Trophoblast cell (in vitro differentiated cells and primary cell): ENCODE measurements around the gene MYO10.

Experiments
- DNase-seq, 2 donors: peaks; one replicate each; pipeline ENCODE4 v3.0.0-alpha.2; 2016
- H2AFZ ChIP-seq: 2 replicates; pipeline ENCODE4 v1.6.1; 2013; ENCODE audit warnings: low read length, moderate library complexity, mild to moderate bottlenecking; ENCODE audit not compliant: insufficient read depth, poor library complexity
- H2AK5ac ChIP-seq: 2 replicates; pipeline ENCODE4 v1.6.1; 2013; ENCODE audit warnings: mild to moderate bottlenecking, low read length
- H2BK120ac ChIP-seq: 2 replicates; pipeline ENCODE4 v1.6.1; 2013; ENCODE audit warnings: low read length, mild to moderate bottlenecking, moderate library complexity; ENCODE audit not compliant: insufficient read depth, poor library complexity
- H2BK12ac ChIP-seq: 2 replicates; pipeline ENCODE4 v1.6.1; 2013; ENCODE audit warnings: mild to moderate bottlenecking, low read length, moderate library complexity
- H2BK5ac ChIP-seq: 2 replicates; pipeline ENCODE4 v1.6.1; 2013; ENCODE audit warnings: low read length, low read depth, moderate library complexity, mild to moderate bottlenecking; ENCODE audit not compliant: poor library complexity
- H3K14ac ChIP-seq: 2 replicates; pipeline ENCODE4 v1.6.1; 2013; ENCODE audit warnings: mild to moderate bottlenecking, low read length
- H3K18ac ChIP-seq: 2 replicates; pipeline ENCODE4 v1.6.1; 2013; ENCODE audit warnings: mild to moderate bottlenecking, low read length
- H3K23ac ChIP-seq: 2 replicates; pipeline ENCODE4 v1.6.1; 2013; ENCODE audit warnings: low read length
- H3K27ac ChIP-seq: 2 replicates; pipeline ENCODE4 v1.5.1; 2013; ENCODE audit warnings: low read depth, mild to moderate bottlenecking, inconsistent platforms, low read length, moderate library complexity
- H3K27me3 ChIP-seq: 2 replicates; pipeline ENCODE4 v1.6.1; 2013; ENCODE audit warnings: inconsistent platforms, mild to moderate bottlenecking, low read length, moderate library complexity; ENCODE audit not compliant: insufficient read depth
- H3K36me3 ChIP-seq, 2 experiments: 1 replicate in 1 of 2; 2 replicates in 1 of 2; pipeline ENCODE4 v1.6.1; 2013; ENCODE audit warnings: low read length in 2 of 2, mild to moderate bottlenecking in 2 of 2, moderate library complexity in 1 of 2; ENCODE audit not compliant: insufficient read depth in 2 of 2, control insufficient read depth in 1 of 2
- H3K4ac ChIP-seq: 2 replicates; pipeline ENCODE4 v1.6.1; 2013; ENCODE audit warnings: low read depth, mild to moderate bottlenecking, low read length, moderate library complexity
- H3K4me1 ChIP-seq, 2 experiments: 1 replicate in 1 of 2; 2 replicates in 1 of 2; pipeline ENCODE4 v1.6.1; 2013; ENCODE audit warnings: low read length in 2 of 2, mild to moderate bottlenecking in 2 of 2, moderate library complexity in 1 of 2; ENCODE audit not compliant: insufficient read depth in 2 of 2, control insufficient read depth in 1 of 2
- H3K4me2 ChIP-seq: 2 replicates; pipeline ENCODE4 v1.6.1; 2013; ENCODE audit warnings: inconsistent platforms, mild to moderate bottlenecking, low read length, moderate library complexity
- H3K4me3 ChIP-seq: 2 replicates; pipeline ENCODE4 v1.5.1; 2013; ENCODE audit warnings: mild to moderate bottlenecking, low read depth, low read length, inconsistent platforms
- H3K79me1 ChIP-seq: one replicate; pipeline ENCODE4 v1.6.1; 2013; ENCODE audit warnings: low read length
- H3K79me2 ChIP-seq: 2 replicates; pipeline ENCODE4 v1.6.1; 2013; ENCODE audit warnings: low read length, mild to moderate bottlenecking; ENCODE audit not compliant: control insufficient read depth, insufficient read depth, poor library complexity
- H3K9ac ChIP-seq: 2 replicates; pipeline ENCODE4 v1.6.1; 2013; ENCODE audit warnings: mild to moderate bottlenecking, low read length
- H3K9me3 ChIP-seq: 2 replicates; pipeline ENCODE4 v1.6.1; 2013; ENCODE audit warnings: low read depth, mild to moderate bottlenecking, control low read depth, inconsistent platforms, low read length; ENCODE audit not compliant: insufficient read depth
- H4K12ac ChIP-seq: 2 replicates; pipeline ENCODE4 v1.6.1; 2013; ENCODE audit warnings: low read depth, mild to moderate bottlenecking, low read length, moderate library complexity
- H4K8ac ChIP-seq: 2 replicates; pipeline ENCODE4 v1.6.1; 2013; ENCODE audit warnings: low read depth, mild to moderate bottlenecking, low read length, moderate library complexity
- H4K91ac ChIP-seq: one replicate; pipeline ENCODE4 v1.6.1; 2013; ENCODE audit warnings: low read depth, mild to moderate bottlenecking, low read length, moderate library complexity
- WGBS: extraction: QIAGEN DNeasy Blood & Tissue Kit; methylation state at CpG from one replicate; pipeline ENCODE4 v1.1.7; 2013; ENCODE audit warnings: missing lambda C conversion rate; ENCODE audit not compliant: insufficient read length, insufficient coverage; ENCODE audit errors: extremely low coverage; 5-methylcytosine and 5-hydroxymethylcytosine counted together

Gene MYO10

DNA sequence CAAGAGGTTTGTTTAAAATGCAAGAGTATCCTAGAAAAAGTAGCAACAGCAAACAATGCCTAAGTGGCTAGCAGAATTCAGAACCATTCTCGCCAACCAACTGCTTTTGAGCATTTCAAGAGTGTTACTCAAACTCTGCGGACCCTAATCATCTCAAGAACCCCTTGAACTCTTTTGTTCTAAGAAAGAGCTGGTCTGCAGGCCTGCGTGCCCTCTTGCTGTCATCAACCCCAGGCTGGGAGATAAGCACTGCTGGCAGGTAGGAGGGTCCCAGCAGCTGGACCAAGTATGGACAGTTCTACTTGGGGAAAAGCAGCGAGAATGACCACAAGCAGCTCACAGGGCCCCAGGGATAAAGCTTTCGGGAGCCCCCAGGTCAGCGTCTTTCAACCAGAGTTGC, 38.3 kb downstream of the MYO10 start:
- peak overlapping the region; percentile 35 for H3K4me2 ChIP-seq
- H3K27ac ChIP-seq, result peak overlapping the region; percentile 28
- H4K91ac ChIP-seq, result no peak overlapping the region
- no peak overlapping the region for H3K4ac ChIP-seq
- no peak overlapping the region for H3K4me3 ChIP-seq
- no peak overlapping the region for H3K18ac ChIP-seq
- no peaks in the 10 kb centered on the region for H3K36me3 ChIP-seq
- H2BK5ac ChIP-seq, result peak overlapping the region; percentile 8
- peaks cover 25 to 41% of the 10 kb centered on the region in 2 experiments for H3K4me1 ChIP-seq
- no peaks in the 10 kb centered on the region for H3K9me3 ChIP-seq
- H3K79me1 ChIP-seq, result peaks cover 4% of the 10 kb centered on the region
- DNase-seq, result no peak
- peaks cover 5% of the 10 kb centered on the region for H3K79me2 ChIP-seq
- H2BK12ac ChIP-seq, result peak overlapping the region; percentile 3
- H2AK5ac ChIP-seq, result no peak overlapping the region
- H3K9ac ChIP-seq, result no peak overlapping the region
- H2BK120ac ChIP-seq, result no peak overlapping the region
- no peak overlapping the region for H3K23ac ChIP-seq
- H4K12ac ChIP-seq, result no peak overlapping the region
- no peak overlapping the region for H2AFZ ChIP-seq
- H3K27me3 ChIP-seq, result no peaks in the 10 kb centered on the region
- H4K8ac ChIP-seq, result no peak overlapping the region
- no CpG with 5 or more reads among the region's 6 CpGs for WGBS
- H3K14ac ChIP-seq, result no peak overlapping the region

DNA sequence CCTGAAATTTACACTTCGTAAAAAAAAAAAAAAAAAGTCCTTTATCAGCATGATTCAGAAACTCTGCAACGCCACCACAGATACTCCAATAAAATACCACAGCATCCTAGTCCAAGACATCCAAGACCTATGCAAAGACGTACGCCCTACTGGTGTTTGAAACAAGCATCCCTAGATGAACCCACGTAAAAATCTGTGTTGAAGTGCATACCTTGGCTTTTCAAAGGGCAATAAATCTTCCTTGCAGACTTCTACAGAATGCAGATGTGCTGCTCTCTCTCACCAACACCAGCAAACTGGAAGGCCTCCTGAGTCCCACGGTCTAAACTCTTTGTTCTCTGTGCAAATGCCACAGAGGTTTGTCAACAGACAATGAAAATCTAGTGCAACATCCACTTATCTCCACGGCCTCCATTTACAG, 38.8 kb downstream of the MYO10 start:
- H3K9ac ChIP-seq, result no peak overlapping the region
- H2AK5ac ChIP-seq, result no peak overlapping the region

DNA sequence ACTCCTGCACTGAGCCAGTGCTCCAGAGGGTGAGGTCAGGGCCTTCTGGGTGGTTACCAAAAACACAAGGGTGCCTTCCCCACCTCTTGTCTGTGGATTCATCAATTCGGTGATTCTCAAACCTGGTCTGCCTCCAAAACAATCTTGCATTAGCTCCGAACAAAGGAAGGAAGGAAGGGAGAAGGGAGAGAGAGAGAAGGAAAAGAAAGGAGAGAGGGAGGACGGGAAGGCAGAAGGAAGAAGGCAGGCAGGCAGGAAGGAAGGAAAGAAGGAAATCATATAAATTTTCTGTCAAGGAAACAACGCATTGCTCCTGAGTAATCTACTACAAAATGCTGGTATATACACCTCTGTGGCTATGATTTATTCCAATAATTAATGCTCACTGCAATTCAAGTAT, 39.3 kb downstream of the MYO10 start:
- no peak overlapping the region for H3K4me3 ChIP-seq
- no CpG with 5 or more reads among the region's 4 CpGs for WGBS
- peaks cover 5% of the 10 kb centered on the region for H3K79me2 ChIP-seq
- no peak overlapping the region for H4K12ac ChIP-seq
- no peak overlapping the region for H3K4me2 ChIP-seq
- H2AFZ ChIP-seq, result no peak overlapping the region
- H3K27me3 ChIP-seq, result no peaks in the 10 kb centered on the region
- no peak overlapping the region for H3K23ac ChIP-seq
- H2BK12ac ChIP-seq, result no peak overlapping the region
- no peak overlapping the region for H2BK5ac ChIP-seq
- no peak overlapping the region for H2BK120ac ChIP-seq
- H3K9ac ChIP-seq, result no peak overlapping the region
- no peak overlapping the region for H3K4ac ChIP-seq
- no peak overlapping the region for H4K91ac ChIP-seq
- H3K4me1 ChIP-seq, result peaks cover 25 to 43% of the 10 kb centered on the region in 2 experiments
- H3K27ac ChIP-seq, result peak overlapping the region; percentile 29
- H2AK5ac ChIP-seq, result no peak overlapping the region
- no peak for DNase-seq
- no peak overlapping the region for H4K8ac ChIP-seq
- H3K14ac ChIP-seq, result no peak overlapping the region
- H3K36me3 ChIP-seq, result no peaks in the 10 kb centered on the region
- H3K79me1 ChIP-seq, result peaks cover 4% of the 10 kb centered on the region
- H3K9me3 ChIP-seq, result no peaks in the 10 kb centered on the region
- H3K18ac ChIP-seq, result no peak overlapping the region

More for the DNA sequence above, 38.8 kb downstream of the MYO10 start:
- WGBS, result no CpG with 5 or more reads among the region's 7 CpGs
- DNase-seq, result peak; percentile 72 to 83
- no peak overlapping the region for H3K23ac ChIP-seq
- no peak overlapping the region for H2BK12ac ChIP-seq
- H2BK5ac ChIP-seq, result no peak overlapping the region
- no peak overlapping the region for H2AFZ ChIP-seq
- H3K4me1 ChIP-seq, result peaks cover 25 to 43% of the 10 kb centered on the region in 2 experiments
- no peak overlapping the region for H4K8ac ChIP-seq
- H3K36me3 ChIP-seq, result no peaks in the 10 kb centered on the region
- H3K27ac ChIP-seq, result peak overlapping the region; percentile 28
- H2BK120ac ChIP-seq, result no peak overlapping the region
- no peak overlapping the region for H3K18ac ChIP-seq
- H3K4me3 ChIP-seq, result no peak overlapping the region
- no peak overlapping the region for H4K91ac ChIP-seq
- peaks cover 5% of the 10 kb centered on the region for H3K79me2 ChIP-seq
- H4K12ac ChIP-seq, result no peak overlapping the region
- H3K79me1 ChIP-seq, result peaks cover 4% of the 10 kb centered on the region
- no peaks in the 10 kb centered on the region for H3K27me3 ChIP-seq
- no peak overlapping the region for H3K4ac ChIP-seq
- H3K9me3 ChIP-seq, result no peaks in the 10 kb centered on the region
- H3K14ac ChIP-seq, result no peak overlapping the region
- H3K4me2 ChIP-seq, result peak overlapping the region; percentile 35

DNA sequence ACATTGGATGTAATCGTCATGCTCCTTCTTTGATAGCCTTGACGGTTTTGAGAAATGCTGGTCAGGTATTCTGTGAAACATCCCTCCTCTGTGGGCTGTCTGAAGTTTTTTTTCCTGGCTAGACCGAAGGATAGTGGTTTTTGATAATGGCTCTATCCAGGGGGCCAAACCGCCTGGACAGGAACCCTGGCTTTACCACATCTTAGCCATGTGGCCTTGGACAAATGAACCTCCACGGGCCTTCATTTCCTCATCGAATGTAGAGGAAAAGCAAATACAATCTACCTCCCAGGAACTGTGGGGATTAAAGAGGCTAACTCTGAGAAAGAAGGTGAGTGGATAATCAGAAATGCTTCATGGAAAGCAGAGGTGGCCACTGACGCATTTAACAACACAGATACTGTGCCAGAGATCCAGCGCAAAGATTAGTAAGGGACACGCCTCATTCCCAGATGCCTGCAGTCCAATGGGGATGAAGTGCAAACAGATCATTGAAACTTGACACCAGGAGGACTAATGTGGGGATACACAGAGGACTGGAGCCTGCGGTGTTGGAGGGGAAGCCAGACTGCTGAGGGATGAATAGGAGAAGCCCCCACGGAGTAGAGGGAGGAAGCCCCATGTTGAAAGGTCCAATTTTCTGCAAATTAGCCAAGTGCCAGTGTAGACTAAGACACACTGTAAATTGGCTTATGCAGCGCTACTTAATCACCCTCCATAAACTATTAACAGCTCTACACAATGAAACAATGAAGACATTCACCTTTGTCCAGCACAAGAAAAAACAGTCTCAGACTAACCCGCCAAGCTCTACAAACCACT, 41.6 kb downstream of the MYO10 start:
- Histone ChIP-seq H3K18ac (no peak overlapping the region), H3K27me3 (no peaks in the 10 kb centered on the region), H2BK5ac (no peak overlapping the region), H3K4me3 (no peak overlapping the region), H4K8ac (no peak overlapping the region), H2AFZ (no peak overlapping the region), H3K79me1 (peaks cover 4% of the 10 kb centered on the region), H4K91ac (no peak overlapping the region), H3K27ac (no peak overlapping the region), H3K9ac (no peak overlapping the region), H3K23ac (no peak overlapping the region), H2BK120ac (no peak overlapping the region), H2AK5ac (no peak overlapping the region), H4K12ac (no peak overlapping the region), H2BK12ac (peak overlapping the region; percentile 42), H3K36me3 (no peaks in the 10 kb centered on the region), H3K9me3 (no peaks in the 10 kb centered on the region), H3K4ac (peak overlapping the region; percentile 48), H3K14ac (no peak overlapping the region), H3K79me2 (peaks cover 5% of the 10 kb centered on the region), H3K4me1 (peaks cover 25 to 41% of the 10 kb centered on the region in 2 experiments), H3K4me2 (no peak overlapping the region)
- no CpG with 5 or more reads among the region's 13 CpGs for WGBS
- DNase-seq, result peak; percentile 71 to 79
